WTC11 (cell line): ENCODE data around the gene CGNL1.

Experiments
- AFF4 ChIP-seq: sonication (generic); formaldehyde crosslinking; IDR thresholded peaks from 2 replicates; pipeline ENCODE4 v1.8.1; 2023; ENCODE audit warnings: mild to moderate bottlenecking, missing genetic modification reagents, borderline replicate concordance
- CREM ChIP-seq: sonication (generic); formaldehyde crosslinking; IDR thresholded peaks from 2 replicates; pipeline ENCODE4 v1.8.1; 2022; ENCODE audit warnings: mild to moderate bottlenecking, missing genetic modification reagents, moderate library complexity
- CTCF ChIP-seq: fragments of 200-600 bp; IDR thresholded peaks from 2 replicates; pipeline ENCODE4 v1.8.0; 2022; ENCODE audit warnings: antibody characterized with exemption
- ESRRA ChIP-seq: sonication (generic); formaldehyde crosslinking; IDR thresholded peaks from 2 replicates; pipeline ENCODE4 v1.8.1; 2022; ENCODE audit warnings: mild to moderate bottlenecking, missing genetic modification reagents, borderline replicate concordance
- FOXP1 ChIP-seq: sonication (generic); formaldehyde crosslinking; IDR thresholded peaks from 2 replicates; pipeline ENCODE4 v1.8.0; 2022; ENCODE audit warnings: missing genetic modification reagents, mild to moderate bottlenecking, moderate library complexity, borderline replicate concordance
- IRF1 ChIP-seq: sonication (generic); formaldehyde crosslinking; IDR thresholded peaks from 2 replicates; pipeline ENCODE4 v1.8.0; 2023; ENCODE audit warnings: missing genetic modification reagents
- NR2C2 ChIP-seq: sonication (generic); formaldehyde crosslinking; IDR thresholded peaks from 2 replicates; pipeline ENCODE4 v1.8.0; 2022; ENCODE audit warnings: mild to moderate bottlenecking, missing genetic modification reagents
- ZNF532 ChIP-seq: fragments of 250-450 bp; sonication (Bioruptor Pico); IDR thresholded peaks from 2 replicates; pipeline ENCODE4 v1.9.0; 2021; ENCODE audit warnings: mild to moderate bottlenecking, borderline replicate concordance
- TF ChIP-seq, protein P1 (sequence below): sonication (generic); formaldehyde crosslinking; IDR thresholded peaks from 2 replicates; pipeline ENCODE4 v1.8.0; 2022; ENCODE audit warnings: mild to moderate bottlenecking, missing genetic modification reagents

DNA sequence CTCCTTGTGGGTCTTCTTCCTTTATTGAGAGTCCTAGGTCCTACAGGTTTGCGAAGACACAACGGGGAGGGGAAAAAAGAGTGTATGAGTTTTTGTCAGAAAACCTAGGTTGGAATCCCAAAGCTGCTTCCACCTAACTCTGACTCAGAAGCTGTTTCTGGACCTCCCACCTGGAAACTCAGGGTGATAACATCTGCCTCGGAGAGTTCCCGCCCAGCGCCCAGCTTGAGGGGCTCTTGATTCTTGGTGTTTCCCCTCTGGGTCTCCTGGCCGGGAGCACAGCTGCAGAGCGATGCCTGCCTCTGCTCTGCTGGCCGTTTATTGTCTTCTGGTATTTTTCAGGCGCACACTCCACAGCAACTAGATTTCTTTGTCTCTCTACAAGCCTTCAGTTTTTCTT is 162.5 kb downstream of the CGNL1 start:
- TF ChIP-seq, protein P1, sequence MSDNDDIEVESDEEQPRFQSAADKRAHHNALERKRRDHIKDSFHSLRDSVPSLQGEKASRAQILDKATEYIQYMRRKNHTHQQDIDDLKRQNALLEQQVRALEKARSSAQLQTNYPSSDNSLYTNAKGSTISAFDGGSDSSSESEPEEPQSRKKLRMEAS (CRISPR knock-in tag), result no peak
- TF ChIP-seq FOXP1 (no peak), NR2C2 (CRISPR knock-in tag) (no peak), AFF4 (CRISPR knock-in tag) (no peak), ZNF532 (no peak), CTCF (no peak), CREM (CRISPR knock-in tag) (no peak), ESRRA (CRISPR knock-in tag) (no peak), IRF1 (no peak)
